Transverse colon (tissue), 4 donors: Measurements from ENCODE around the gene KNDC1. TPM values are rescaled to one million over a fixed set of nuclear protein-coding genes. Genes with fewer than 3 reads are reported as not detected.
A peak's percentile ranks its signal among the peaks of the same experiment; 100 is the strongest.

Source experiments
- DNase-seq: peaks from one replicate; pipeline ENCODE4 v3.0.0-alpha.2; 2019
- H3K27ac ChIP-seq, 4 donors: fragments of 200-600 bp; sonication (generic); 2 replicates each; pipeline ENCODE4 v1.5.1; 2016 to 2018; ENCODE audit warnings: inconsistent platforms in 4 of 4
- H3K27me3 ChIP-seq: fragments of 200-600 bp; sonication (generic); 2 replicates; pipeline ENCODE4 v1.5.1; 2017; ENCODE audit warnings: inconsistent platforms
- H3K36me3 ChIP-seq, 4 donors: fragments of 200-600 bp; sonication (generic); 2 replicates each; pipeline ENCODE4 v1.5.1; 2017 to 2019; ENCODE audit warnings: inconsistent platforms in 4 of 4
- H3K4me1 ChIP-seq, 4 donors: fragments of 200-600 bp; sonication (generic); 2 replicates each; pipeline ENCODE4 v1.5.1; 2017 to 2020; ENCODE audit warnings: inconsistent platforms in 4 of 4
- H3K4me3 ChIP-seq, 4 donors: fragments of 200-600 bp; sonication (generic); 1 replicate in 1 of 4; 2 replicates in 3 of 4; pipeline versions ENCODE4 v1.5.1 to v1.6.1; 2017 to 2019; ENCODE audit warnings: inconsistent platforms in 4 of 4
- H3K9me3 ChIP-seq, 2 donors: fragments of 200-600 bp; sonication (generic); 2 replicates each; pipeline ENCODE4 v1.5.1; 2017 to 2019; ENCODE audit warnings: inconsistent platforms in 2 of 2
- EP300 ChIP-seq: sonication (generic); formaldehyde crosslinking; IDR thresholded peaks from one replicate; pipeline ENCODE4 v1.6.1; 2017; ENCODE audit warnings: antibody characterized with exemption, low read depth
- POLR2A ChIP-seq: fragments of 450-650 bp; IDR thresholded peaks from one replicate; pipeline ENCODE4 v1.6.1; 2016; ENCODE audit warnings: antibody characterized with exemption, mild to moderate bottlenecking, moderate library complexity
- POLR2AphosphoS5 ChIP-seq, 3 donors: sonication (generic); formaldehyde crosslinking; IDR thresholded peaks; one replicate each; pipeline ENCODE4 v1.6.1; 2016; ENCODE audit warnings: antibody characterized with exemption in 3 of 3
- WGBS, 2 donors: methylation state at CpG; one replicate each; pipeline ENCODE4 v1.1.5; 2018; ENCODE audit warnings: low coverage in 1 of 2; 5-methylcytosine and 5-hydroxymethylcytosine counted together
- in situ Hi-C, 4 donors: fragments of 200-750 bp; cut with MboI; loops; one replicate each; pipeline versions ENCODE4 v1.15.0 to v1.15.1; 2017; ENCODE audit warnings: low sequenced_read_pairs in 3 of 4, low pct_ligation_motif_present in 1 of 4, low pct_unique_long_range_greater_than_20kb in 1 of 4
- intact Hi-C: fragments of 100-400 bp; cut with DNase I; formaldehyde crosslinking; loops from one replicate; pipeline ENCODE4 v1.15.1; 2023; ENCODE audit warnings: low total_unique reads
- total RNA-seq, 4 donors: library from RNA; depleted of rRNA; stranded (reverse); fragments of >200 nt; gene quantifications; one replicate each; pipeline ENCODE4 v1.1.0, GENCODE V29; 2016
- TF ChIP-seq, protein P1 (sequence below), 5 experiments: fragments of 200-600 bp in 3 of 5; fragments of 450-650 bp in 2 of 5; sonication (generic) in 3 of 5; IDR thresholded peaks; 1 replicate in 2 of 5; 2 replicates in 3 of 5; pipeline ENCODE4 v1.5.1; 2016 to 2017; ENCODE audit warnings: antibody characterized with exemption in 5 of 5, inconsistent platforms in 3 of 5, mild to moderate bottlenecking in 2 of 5, moderate library complexity in 1 of 5

KNDC1 gene
- total RNA-seq, 4 donors from 2014 or later, result 0.14 to 1.2 TPM; not detected in 2

DNA sequence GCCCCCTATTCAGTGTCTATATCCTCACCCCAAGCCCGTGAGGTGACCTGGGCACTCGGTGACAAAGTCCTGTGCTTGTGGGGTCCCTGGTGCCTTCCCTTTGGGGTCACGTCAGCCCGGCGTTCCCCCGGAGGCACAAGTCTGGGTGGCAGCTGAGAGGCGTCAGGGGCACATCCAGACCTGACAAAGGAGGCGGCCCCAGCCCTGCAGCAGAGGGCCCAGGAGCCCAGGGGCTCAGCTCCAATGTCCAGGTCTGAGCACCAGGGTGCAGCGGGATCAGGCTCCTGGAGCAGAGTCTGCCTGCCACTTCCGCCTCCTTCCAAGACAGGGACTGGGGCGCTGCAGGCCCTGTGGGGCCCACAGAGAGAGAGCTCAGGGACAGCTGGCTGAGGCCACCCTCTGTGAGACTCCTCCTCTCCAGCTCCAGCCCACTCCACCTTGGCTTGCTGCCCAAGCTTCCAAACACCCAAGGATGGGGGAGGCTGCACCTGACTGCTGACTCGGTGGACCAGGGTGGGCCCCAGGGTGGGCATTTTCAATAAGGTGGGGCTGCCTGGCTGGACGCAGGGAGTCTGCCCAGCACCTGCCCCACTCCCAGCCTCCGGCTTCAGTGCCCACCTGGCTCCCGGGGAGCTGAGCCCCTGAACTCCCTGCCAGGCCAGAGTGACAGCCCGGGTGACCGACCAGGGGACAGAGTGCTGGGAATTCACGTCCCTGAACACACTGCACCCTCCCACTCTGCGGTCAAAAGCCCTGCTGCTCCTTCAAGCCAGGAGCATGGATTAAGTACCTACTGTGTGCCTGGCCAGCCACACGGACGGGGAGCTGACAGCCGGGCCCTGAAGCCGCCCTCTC lies 1.0 kb upstream of the KNDC1 start:
- TF ChIP-seq EP300 (no peak), POLR2AphosphoS5 (IDR thresholded peaks at IDR 0.05) (no peak), POLR2A (no peak)
- TF ChIP-seq, protein P1, sequence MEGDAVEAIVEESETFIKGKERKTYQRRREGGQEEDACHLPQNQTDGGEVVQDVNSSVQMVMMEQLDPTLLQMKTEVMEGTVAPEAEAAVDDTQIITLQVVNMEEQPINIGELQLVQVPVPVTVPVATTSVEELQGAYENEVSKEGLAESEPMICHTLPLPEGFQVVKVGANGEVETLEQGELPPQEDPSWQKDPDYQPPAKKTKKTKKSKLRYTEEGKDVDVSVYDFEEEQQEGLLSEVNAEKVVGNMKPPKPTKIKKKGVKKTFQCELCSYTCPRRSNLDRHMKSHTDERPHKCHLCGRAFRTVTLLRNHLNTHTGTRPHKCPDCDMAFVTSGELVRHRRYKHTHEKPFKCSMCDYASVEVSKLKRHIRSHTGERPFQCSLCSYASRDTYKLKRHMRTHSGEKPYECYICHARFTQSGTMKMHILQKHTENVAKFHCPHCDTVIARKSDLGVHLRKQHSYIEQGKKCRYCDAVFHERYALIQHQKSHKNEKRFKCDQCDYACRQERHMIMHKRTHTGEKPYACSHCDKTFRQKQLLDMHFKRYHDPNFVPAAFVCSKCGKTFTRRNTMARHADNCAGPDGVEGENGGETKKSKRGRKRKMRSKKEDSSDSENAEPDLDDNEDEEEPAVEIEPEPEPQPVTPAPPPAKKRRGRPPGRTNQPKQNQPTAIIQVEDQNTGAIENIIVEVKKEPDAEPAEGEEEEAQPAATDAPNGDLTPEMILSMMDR (IDR thresholded peaks at IDR 0.05), result no peak
- H3K27ac ChIP-seq, result no peak overlapping the region
- WGBS, 2 donors, result 42% methylated on average over 20 of the region's 23 CpGs; no CpG with 5 or more reads in 1 of the 2 donors
- H3K4me1 ChIP-seq, result peaks cover 0 to 15% (median 12%) of the 10 kb centered on the region in 4 donors
- in situ Hi-C loops (no loop called here), intact Hi-C loops (no loop called here)
- no peaks in the 10 kb centered on the region for H3K36me3 ChIP-seq
- peaks cover 49% of the 10 kb centered on the region for H3K27me3 ChIP-seq
- H3K9me3 ChIP-seq, result no peaks in the 10 kb centered on the region
- no peak overlapping the region for H3K4me3 ChIP-seq
- DNase-seq, result no peak

- TF ChIP-seq, protein P1 (IDR thresholded peaks at IDR 0.05), result no peak
- TF ChIP-seq EP300, result no peak
- no peak for TF ChIP-seq POLR2AphosphoS5 (IDR thresholded peaks at IDR 0.05)
- no peak for TF ChIP-seq POLR2A
- peak overlapping the region in 1 of 4 donors; percentile 50 for H3K4me3 ChIP-seq
- intact Hi-C loops (no loop called here), in situ Hi-C loops (no loop called here)
- WGBS, 2 donors, result 18% methylated on average over 18 of the region's 18 CpGs; no CpG with 5 or more reads in 1 of the 2 donors
- no peaks in the 10 kb centered on the region for H3K9me3 ChIP-seq
- peaks cover 55% of the 10 kb centered on the region for H3K27me3 ChIP-seq
- peaks cover 0 to 15% (median 12%) of the 10 kb centered on the region in 4 donors for H3K4me1 ChIP-seq
- H3K27ac ChIP-seq, result no peak overlapping the region
- DNase-seq, result no peak
- H3K36me3 ChIP-seq, result no peaks in the 10 kb centered on the region
Measured at GRCh38 chr10:133159611-133159949, 439 bp upstream of the KNDC1 start.

GRCh38 chr10:133160826-133161471 lies 930 bp downstream of the KNDC1 start:
- no peaks in the 10 kb centered on the region for H3K36me3 ChIP-seq
- peaks cover 59% of the 10 kb centered on the region for H3K27me3 ChIP-seq
- H3K4me3 ChIP-seq, result peak overlapping the region in 3 of 4 donors; percentile 50 to 58 (median 57)
- TF ChIP-seq POLR2A (no peak), EP300 (no peak), POLR2AphosphoS5 (IDR thresholded peaks at IDR 0.05) (no peak)
- TF ChIP-seq, protein P1 (IDR thresholded peaks at IDR 0.05), result no peak
- no peak overlapping the region for H3K27ac ChIP-seq
- in situ Hi-C loops (no loop called here), intact Hi-C loops (no loop called here)
- no peaks in the 10 kb centered on the region for H3K9me3 ChIP-seq
- H3K4me1 ChIP-seq, result peaks cover 0 to 15% (median 12%) of the 10 kb centered on the region in 4 donors
- DNase-seq, result no peak
- 10% methylated on average over 16 of the region's 29 CpGs; no CpG with 5 or more reads in 1 of the 2 donors for WGBS, 2 donors

DNA sequence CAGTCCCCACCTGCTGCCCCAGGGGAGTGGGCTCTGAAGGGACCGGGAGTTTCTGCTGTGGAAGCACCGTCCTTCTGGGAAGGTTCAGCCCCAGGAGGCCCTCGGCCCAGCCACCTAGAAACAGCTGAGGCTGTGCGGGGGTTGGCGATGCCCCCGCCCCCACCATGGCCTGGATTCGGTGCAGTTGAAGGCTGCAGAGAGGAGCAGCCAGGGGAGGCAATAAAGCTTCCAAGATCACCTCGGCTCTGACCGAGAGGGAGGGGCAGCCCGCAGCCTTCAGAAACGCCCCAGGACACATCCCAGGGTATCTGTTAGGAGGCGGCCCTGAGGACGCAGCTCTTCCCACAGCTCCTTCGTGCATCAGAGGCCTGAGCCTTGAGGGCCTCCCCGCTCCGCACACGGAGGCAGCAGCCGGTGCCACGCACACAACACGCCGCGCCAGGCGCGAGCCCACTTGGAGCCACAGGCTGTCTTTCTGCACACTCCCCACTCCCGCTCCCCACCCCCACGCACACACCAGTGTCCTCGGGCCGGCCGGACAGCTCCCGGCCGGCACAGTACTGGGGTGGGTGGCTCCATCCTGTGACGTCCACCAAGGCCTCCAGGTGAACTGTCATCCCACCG lies 1.6 kb downstream of the KNDC1 start:
- H3K27ac ChIP-seq, result no peak overlapping the region
- intact Hi-C loops (no loop called here), in situ Hi-C loops (no loop called here)
- no peaks in the 10 kb centered on the region for H3K36me3 ChIP-seq
- DNase-seq, result no peak
- H3K9me3 ChIP-seq, result no peaks in the 10 kb centered on the region
- H3K4me1 ChIP-seq, result peaks cover 0 to 15% (median 12%) of the 10 kb centered on the region in 4 donors
- TF ChIP-seq POLR2AphosphoS5 (IDR thresholded peaks at IDR 0.05), result no peak
- TF ChIP-seq, protein P1 (IDR thresholded peaks at IDR 0.05), result no peak
- no peak for TF ChIP-seq EP300
- TF ChIP-seq POLR2A, result no peak
- 55% methylated on average over 31 of the region's 33 CpGs; no CpG with 5 or more reads in 1 of the 2 donors for WGBS, 2 donors
- H3K4me3 ChIP-seq, result peak overlapping the region in 1 of 4 donors; percentile 50
- peaks cover 59% of the 10 kb centered on the region for H3K27me3 ChIP-seq
